AG10803 (cell line): ENCODE results near the gene IGF2R.

Experiments
- DNase-seq: peaks from one replicate; pipeline ENCODE4 v3.0.0; 2010; ENCODE audit warnings: low read depth
- H3K4me3 ChIP-seq: 2 replicates; pipeline ENCODE4 v1.5.1; 2011; ENCODE audit warnings: mild to moderate bottlenecking, low read length, control low read depth
- CTCF ChIP-seq: conservative IDR thresholded peaks from 2 replicates; pipeline ENCODE4 v1.5.1; 2011; ENCODE audit warnings: mild to moderate bottlenecking, low read length, control low read depth, inconsistent platforms

Gene IGF2R

GRCh38 chr6:160078883-160079685, 110.2 kb downstream of the IGF2R start:
- TF ChIP-seq CTCF: no peak
- no peak for DNase-seq
- no peak overlapping the region for H3K4me3 ChIP-seq

GRCh38 chr6:160079686-160080043, 110.8 kb downstream of the IGF2R start:
- H3K4me3 ChIP-seq: no peak overlapping the region
- no peak for DNase-seq
- TF ChIP-seq CTCF: no peak

GRCh38 chr6:160080097-160080496, 111.2 kb downstream of the IGF2R start:
- H3K4me3 ChIP-seq: no peak overlapping the region
- DNase-seq: no peak
- TF ChIP-seq CTCF: no peak

- DNase-seq: no peak
- H3K4me3 ChIP-seq: no peak overlapping the region
- TF ChIP-seq CTCF: no peak
Observed at GRCh38 chr6:160081398-160081797, 112.5 kb downstream of the IGF2R start.

GRCh38 chr6:160082627-160083026, 113.7 kb downstream of the IGF2R start:
- H3K4me3 ChIP-seq: no peak overlapping the region
- TF ChIP-seq CTCF: no peak
- DNase-seq: no peak

GRCh38 chr6:160084198-160084776, 115.4 kb downstream of the IGF2R start:
- H3K4me3 ChIP-seq: no peak overlapping the region
- no peak for TF ChIP-seq CTCF
- DNase-seq: no peak

GRCh38 chr6:160085226-160085625, 116.3 kb downstream of the IGF2R start:
- no peak for TF ChIP-seq CTCF
- H3K4me3 ChIP-seq: no peak overlapping the region
- DNase-seq: no peak
